MM.1S (cell line): ENCODE data around the gene PHF21B.

Experiments used
- DNase-seq: peaks from one replicate; pipeline ENCODE4 v3.0.0-alpha.2; 2015
- H2AFZ ChIP-seq: fragments of 300-600 bp; sonication (generic); 2 replicates; pipeline ENCODE4 v1.6.0; 2016; ENCODE audit warnings: antibody characterized with exemption, low read length
- H3F3A ChIP-seq: fragments of 300-600 bp; sonication (generic); 2 replicates; pipeline ENCODE4 v1.6.1; 2016; ENCODE audit warnings: mild to moderate bottlenecking, antibody characterized with exemption, low read length, moderate library complexity, mixed read lengths; ENCODE audit not compliant: insufficient read depth
- H3K27ac ChIP-seq: fragments of 300-600 bp; sonication (generic); 2 replicates; pipeline ENCODE4 v1.5.1; 2016; ENCODE audit warnings: mild to moderate bottlenecking, low read length
- H3K27me3 ChIP-seq: fragments of 300-600 bp; sonication (generic); replicated peaks from 2 replicates; pipeline ENCODE4 v1.6.0; 2016; ENCODE audit warnings: low read length; ENCODE audit not compliant: insufficient read depth
- H3K36me3 ChIP-seq: fragments of 300-600 bp; sonication (generic); replicated peaks from 2 replicates; pipeline ENCODE4 v1.6.1; 2016; ENCODE audit warnings: mild to moderate bottlenecking, low read length, mixed read lengths; ENCODE audit not compliant: insufficient read depth
- H3K4me1 ChIP-seq: fragments of 300-600 bp; sonication (generic); 2 replicates; pipeline ENCODE4 v1.6.1; 2016; ENCODE audit warnings: low read length, mixed read lengths
- H3K4me2 ChIP-seq: fragments of 300-600 bp; sonication (generic); 2 replicates; pipeline ENCODE4 v1.6.0; 2016; ENCODE audit warnings: low read depth, low read length
- H3K4me3 ChIP-seq: fragments of 300-600 bp; sonication (generic); 2 replicates; pipeline ENCODE4 v1.5.1; 2016; ENCODE audit warnings: low read length, mixed read lengths
- H3K79me2 ChIP-seq: fragments of 300-600 bp; sonication (generic); 2 replicates; pipeline ENCODE4 v1.6.1; 2016; ENCODE audit warnings: mixed run types, low read length, mixed read lengths
- H3K9ac ChIP-seq: fragments of 300-600 bp; sonication (generic); 2 replicates; pipeline ENCODE4 v1.6.1; 2016; ENCODE audit warnings: low read length, mixed read lengths
- H3K9me2 ChIP-seq: fragments of 300-600 bp; sonication (generic); replicated peaks from 2 replicates; pipeline ENCODE4 v1.6.1; 2016; ENCODE audit warnings: mild to moderate bottlenecking, low read length, mixed read lengths; ENCODE audit not compliant: insufficient read depth
- H3K9me3 ChIP-seq: fragments of 300-600 bp; sonication (generic); replicated peaks from 2 replicates; pipeline ENCODE4 v1.6.1; 2016; ENCODE audit warnings: mild to moderate bottlenecking, low read length, mixed read lengths; ENCODE audit not compliant: insufficient read depth
- H4K20me1 ChIP-seq: fragments of 300-600 bp; sonication (generic); 2 replicates; pipeline ENCODE4 v1.6.1; 2016; ENCODE audit warnings: mild to moderate bottlenecking, low read length, moderate library complexity, mixed read lengths; ENCODE audit not compliant: insufficient read depth
- CTCF ChIP-seq: fragments of 300-600 bp; sonication (generic); IDR thresholded peaks from 2 replicates; pipeline ENCODE4 v1.5.1; 2016; ENCODE audit warnings: antibody characterized with exemption, low read length, mixed read lengths
- EZH2 ChIP-seq: fragments of 300-600 bp; sonication (generic); optimal IDR thresholded peaks from 2 replicates; pipeline ENCODE3; 2017; ENCODE audit warnings: low read depth, mild to moderate bottlenecking, antibody characterized with exemption, low read length, mixed read lengths
- EZH2phosphoT487 ChIP-seq: fragments of 300-600 bp; sonication (generic); IDR thresholded peaks from 2 replicates; pipeline ENCODE4 v1.6.1; 2018; ENCODE audit warnings: antibody characterized with exemption, low read length

PHF21B gene

DNA sequence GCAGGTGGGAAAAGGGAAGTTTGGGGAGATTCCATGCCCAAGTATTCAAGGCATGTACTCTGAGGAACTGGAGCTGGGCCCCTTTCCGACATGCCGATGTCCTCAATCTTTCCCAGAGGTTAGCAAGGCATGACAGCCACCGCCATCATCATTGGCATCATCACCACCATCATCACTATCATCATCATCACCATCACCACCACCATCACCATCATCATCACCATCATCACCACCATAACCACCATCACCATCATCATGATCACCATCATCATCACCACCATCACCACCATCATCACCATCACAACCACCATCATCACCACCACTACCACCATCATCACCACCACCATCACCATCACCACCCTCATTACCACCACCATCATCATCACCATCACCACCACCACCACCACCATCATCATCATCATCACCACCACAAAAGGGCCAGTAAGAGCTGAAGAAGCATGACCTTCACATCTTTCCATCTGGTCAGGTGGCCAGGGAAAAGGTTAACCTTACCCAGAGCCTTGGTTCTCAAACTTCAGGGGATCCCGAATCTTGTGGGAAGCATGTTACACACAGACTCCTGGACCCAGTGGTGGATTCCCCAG is 25.8 kb downstream of the PHF21B start:
- H3K27ac ChIP-seq: no peak overlapping the region
- no peak for DNase-seq
- no peak overlapping the region for H2AFZ ChIP-seq
- H3K4me3 ChIP-seq: no peak overlapping the region
- peaks cover 71% of the 10 kb centered on the region for H3K27me3 ChIP-seq
- TF ChIP-seq EZH2 (no peak), CTCF (no peak), EZH2phosphoT487 (no peak)
- H3K4me1 ChIP-seq: no peaks in the 10 kb centered on the region
- H3K9me3 ChIP-seq: no peaks in the 10 kb centered on the region
- H3K9ac ChIP-seq: no peak overlapping the region
- no peaks in the 10 kb centered on the region for H3K79me2 ChIP-seq
- no peak overlapping the region for H3K4me2 ChIP-seq
- H3K36me3 ChIP-seq: no peaks in the 10 kb centered on the region
- H3K9me2 ChIP-seq: no peaks in the 10 kb centered on the region
- H3F3A ChIP-seq: no peaks in the 10 kb centered on the region
- H4K20me1 ChIP-seq: no peaks in the 10 kb centered on the region

DNA sequence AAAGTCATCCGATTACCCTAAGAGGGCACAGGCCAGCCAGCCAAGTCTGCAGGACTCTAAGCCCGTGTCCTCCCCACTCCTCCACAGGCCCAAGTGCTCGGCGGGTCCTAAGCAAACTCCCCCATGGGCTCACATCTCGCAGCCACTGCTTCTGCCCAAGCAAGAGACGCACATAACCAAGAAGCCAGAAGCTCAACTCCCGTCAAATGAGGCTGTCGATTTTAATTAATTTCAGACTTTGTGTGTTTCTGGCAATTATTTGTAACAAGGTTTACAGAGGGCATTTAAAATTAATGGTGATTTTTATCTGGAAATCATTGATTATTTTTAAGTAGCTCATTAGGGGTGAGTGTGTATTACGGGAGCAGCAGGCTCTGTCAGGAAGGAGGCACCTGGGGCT is 27.4 kb downstream of the PHF21B start:
- no peak overlapping the region for H3K9ac ChIP-seq
- no peak overlapping the region for H3K4me2 ChIP-seq
- H4K20me1 ChIP-seq: no peaks in the 10 kb centered on the region
- H3K27me3 ChIP-seq: peaks cover 73% of the 10 kb centered on the region
- no peaks in the 10 kb centered on the region for H3K4me1 ChIP-seq
- no peak for DNase-seq
- no peaks in the 10 kb centered on the region for H3K79me2 ChIP-seq
- no peak overlapping the region for H2AFZ ChIP-seq
- no peaks in the 10 kb centered on the region for H3K9me2 ChIP-seq
- no peaks in the 10 kb centered on the region for H3K9me3 ChIP-seq
- no peaks in the 10 kb centered on the region for H3K36me3 ChIP-seq
- no peaks in the 10 kb centered on the region for H3F3A ChIP-seq
- TF ChIP-seq EZH2phosphoT487: no peak
- TF ChIP-seq CTCF: no peak
- TF ChIP-seq EZH2: no peak
- H3K27ac ChIP-seq: no peak overlapping the region
- H3K4me3 ChIP-seq: no peak overlapping the region

- H3K4me3 ChIP-seq: no peak overlapping the region
- H3K79me2 ChIP-seq: no peaks in the 10 kb centered on the region
- DNase-seq: no peak
- H4K20me1 ChIP-seq: no peaks in the 10 kb centered on the region
- no peak overlapping the region for H2AFZ ChIP-seq
- no peaks in the 10 kb centered on the region for H3K9me3 ChIP-seq
- no peak overlapping the region for H3K27ac ChIP-seq
- TF ChIP-seq CTCF: no peak
- TF ChIP-seq EZH2: no peak
- H3K9ac ChIP-seq: no peak overlapping the region
- H3K27me3 ChIP-seq: peaks cover 72% of the 10 kb centered on the region
- H3K4me2 ChIP-seq: no peak overlapping the region
- no peaks in the 10 kb centered on the region for H3K9me2 ChIP-seq
- no peaks in the 10 kb centered on the region for H3F3A ChIP-seq
- no peaks in the 10 kb centered on the region for H3K4me1 ChIP-seq
- H3K36me3 ChIP-seq: no peaks in the 10 kb centered on the region
These were observed 27.9 kb downstream of the PHF21B start for GRCh38 chr22:44981857-44982256.
